LNCAP (cell line): ENCODE measurements around the gene GORASP1.

ENCODE experiments used
- CTCF ChIP-seq: fragments of 450-650 bp; IDR thresholded peaks from 2 replicates; pipeline ENCODE4 v1.5.1; 2017; ENCODE audit warnings: mild to moderate bottlenecking

Gene GORASP1

GRCh38 chr3:39126532-39127071 lies 19.2 kb upstream of the GORASP1 start:
- TF ChIP-seq CTCF: peak; percentile 59

GRCh38 chr3:39125841-39126500 lies 18.5 kb upstream of the GORASP1 start:
- TF ChIP-seq CTCF: no peak

GRCh38 chr3:39124876-39125840 lies 17.7 kb upstream of the GORASP1 start:
- TF ChIP-seq CTCF: peak; percentile 44; the same call in 1 of the 2 replicates

GRCh38 chr3:39122813-39123212 lies 15.4 kb upstream of the GORASP1 start:
- no peak for TF ChIP-seq CTCF

GRCh38 chr3:39121621-39122020 lies 14.2 kb upstream of the GORASP1 start:
- TF ChIP-seq CTCF: no peak

GRCh38 chr3:39118931-39119660 lies 11.7 kb upstream of the GORASP1 start:
- no peak for TF ChIP-seq CTCF

- no peak for TF ChIP-seq CTCF
These were observed 10.7 kb upstream of the GORASP1 start for GRCh38 chr3:39118079-39118478.
